ENCODE data around the gene TNFRSF14. TPM values are rescaled to one million over a fixed set of nuclear protein-coding genes. Genes with fewer than 3 reads are reported as not detected.

Gene TNFRSF14
- total RNA-seq, 2 experiments from 2014 or later, result 191 to 194 TPM

DNA sequence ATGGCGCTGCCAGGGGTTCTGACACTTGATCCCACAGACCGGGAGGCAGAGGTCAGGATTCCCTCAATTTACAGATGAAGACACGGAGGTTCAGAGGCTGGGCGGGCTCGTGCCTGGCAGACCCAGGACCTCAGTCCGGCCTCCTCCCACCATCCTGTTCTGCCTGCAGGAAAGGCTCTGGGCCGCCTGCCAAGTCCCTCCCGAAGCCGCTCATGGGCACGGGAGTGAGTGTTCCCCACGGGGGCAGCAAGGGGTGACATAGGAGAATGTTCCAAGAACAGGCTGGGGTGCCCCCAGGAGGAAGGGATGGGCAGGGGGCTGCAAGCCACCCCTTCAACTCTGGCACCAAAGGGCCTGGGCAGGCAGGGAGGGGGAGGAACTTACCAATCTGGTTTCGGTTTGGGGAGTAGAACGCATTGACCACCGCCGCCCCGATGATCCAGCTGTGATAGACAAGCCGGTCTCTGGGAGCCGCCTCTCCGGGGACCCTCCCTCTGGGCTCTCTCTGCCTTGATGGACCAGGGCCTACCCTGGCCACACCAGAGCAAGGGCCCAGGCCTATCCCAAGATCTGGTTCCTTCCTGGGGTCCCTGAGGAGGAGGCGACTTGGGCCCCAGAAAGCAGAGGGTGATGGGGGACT is 38.0 kb downstream of the TNFRSF14 start:
- no peak for ATAC-seq (ENCODE audit: poor library complexity)
- no peaks in the 10 kb centered on the region for H3K27me3 ChIP-seq (ENCODE audit: control insufficient read depth in 1 of 2, insufficient read depth in 2 of 2, low read length in 2 of 2)
- peaks cover 5% of the 10 kb centered on the region for H3K4me1 Mint-ChIP-seq (ENCODE audit: low read depth)
- peaks cover 6% of the 10 kb centered on the region for H3K36me3 ChIP-seq (ENCODE audit: insufficient read depth, low read length)
- POLR2A ChIA-PET, result interaction anchor here (0.7 kb wide), 1 partner anchor 9 kb away, joined by 3 read pairs; no protein-coding TSS in a partner anchor
- no peak overlapping the region for H3K27ac ChIP-seq (ENCODE audit: low read depth in 1 of 2, low read length in 2 of 2)
- H3K4me3 Mint-ChIP-seq, result no peak overlapping the region
- no peaks in the 10 kb centered on the region for H3K9me3 Mint-ChIP-seq
- no peaks in the 10 kb centered on the region for H3K27me3 Mint-ChIP-seq
- peaks cover 11% of the 10 kb centered on the region for H3K4me1 ChIP-seq (ENCODE audit: insufficient read depth, low read length)
- no peaks in the 10 kb centered on the region for H3K9me3 ChIP-seq (ENCODE audit: control insufficient read depth in 1 of 2, insufficient read depth in 1 of 2, low read length in 2 of 2)
- no peak overlapping the region for H3K4me3 ChIP-seq (ENCODE audit: low read length)
- no peak overlapping the region for H3K27ac Mint-ChIP-seq
- H3K36me3 Mint-ChIP-seq (ENCODE audit: low read depth), result peaks cover 6% of the 10 kb centered on the region
- intact Hi-C loops (cut with DNase I, micrococcal nuclease), result no loop called here
- peak in 2 of 14 experiments; percentile 14 to 27 for DNase-seq
- TF ChIP-seq, protein P1, sequence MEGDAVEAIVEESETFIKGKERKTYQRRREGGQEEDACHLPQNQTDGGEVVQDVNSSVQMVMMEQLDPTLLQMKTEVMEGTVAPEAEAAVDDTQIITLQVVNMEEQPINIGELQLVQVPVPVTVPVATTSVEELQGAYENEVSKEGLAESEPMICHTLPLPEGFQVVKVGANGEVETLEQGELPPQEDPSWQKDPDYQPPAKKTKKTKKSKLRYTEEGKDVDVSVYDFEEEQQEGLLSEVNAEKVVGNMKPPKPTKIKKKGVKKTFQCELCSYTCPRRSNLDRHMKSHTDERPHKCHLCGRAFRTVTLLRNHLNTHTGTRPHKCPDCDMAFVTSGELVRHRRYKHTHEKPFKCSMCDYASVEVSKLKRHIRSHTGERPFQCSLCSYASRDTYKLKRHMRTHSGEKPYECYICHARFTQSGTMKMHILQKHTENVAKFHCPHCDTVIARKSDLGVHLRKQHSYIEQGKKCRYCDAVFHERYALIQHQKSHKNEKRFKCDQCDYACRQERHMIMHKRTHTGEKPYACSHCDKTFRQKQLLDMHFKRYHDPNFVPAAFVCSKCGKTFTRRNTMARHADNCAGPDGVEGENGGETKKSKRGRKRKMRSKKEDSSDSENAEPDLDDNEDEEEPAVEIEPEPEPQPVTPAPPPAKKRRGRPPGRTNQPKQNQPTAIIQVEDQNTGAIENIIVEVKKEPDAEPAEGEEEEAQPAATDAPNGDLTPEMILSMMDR (IDR thresholded peaks at IDR 0.05), result no peak
- CTCF ChIA-PET, result no interaction called here

GRCh38 chr1:2594641-2595131 is 38.5 kb downstream of the TNFRSF14 start:
- Mint-ChIP-seq H3K36me3 (ENCODE audit: low read depth) (peaks cover 6% of the 10 kb centered on the region), H3K4me1 (ENCODE audit: low read depth) (peaks cover 5% of the 10 kb centered on the region), H3K27me3 (no peaks in the 10 kb centered on the region), H3K9me3 (no peaks in the 10 kb centered on the region), H3K27ac (no peak overlapping the region), H3K4me3 (no peak overlapping the region)
- no peak overlapping the region for H3K27ac ChIP-seq (ENCODE audit: low read depth in 1 of 2, low read length in 2 of 2)
- H3K27me3 ChIP-seq (ENCODE audit: control insufficient read depth in 1 of 2, insufficient read depth in 2 of 2, low read length in 2 of 2), result no peaks in the 10 kb centered on the region
- TF ChIP-seq, protein P1 (IDR thresholded peaks at IDR 0.05), result no peak
- peaks cover 11% of the 10 kb centered on the region for H3K4me1 ChIP-seq (ENCODE audit: insufficient read depth, low read length)
- H3K9me3 ChIP-seq (ENCODE audit: control insufficient read depth in 1 of 2, insufficient read depth in 1 of 2, low read length in 2 of 2), result no peaks in the 10 kb centered on the region
- no peak overlapping the region for H3K4me3 ChIP-seq (ENCODE audit: low read length)
- ChIA-PET POLR2A (interaction anchor here (0.7 kb wide), 1 partner anchor 10 kb away, joined by 3 read pairs; no protein-coding TSS in a partner anchor), CTCF (no interaction called here)
- intact Hi-C loops (cut with DNase I, micrococcal nuclease), result no loop called here
- peak in 2 of 14 experiments; percentile 22 to 31 for DNase-seq
- no peak for ATAC-seq (ENCODE audit: poor library complexity)
- H3K36me3 ChIP-seq (ENCODE audit: insufficient read depth, low read length), result peaks cover 1% of the 10 kb centered on the region

- Histone ChIP-seq H3K4me3 (ENCODE audit: low read length) (no peak overlapping the region), H3K27ac (ENCODE audit: low read depth in 1 of 2, low read length in 2 of 2) (no peak overlapping the region), H3K4me1 (ENCODE audit: insufficient read depth, low read length) (peaks cover 11% of the 10 kb centered on the region), H3K36me3 (ENCODE audit: insufficient read depth, low read length) (no peaks in the 10 kb centered on the region), H3K27me3 (ENCODE audit: control insufficient read depth in 1 of 2, insufficient read depth in 2 of 2, low read length in 2 of 2) (no peaks in the 10 kb centered on the region), H3K9me3 (ENCODE audit: control insufficient read depth in 1 of 2, insufficient read depth in 1 of 2, low read length in 2 of 2) (no peaks in the 10 kb centered on the region)
- H3K27ac Mint-ChIP-seq, result no peak overlapping the region
- H3K4me1 Mint-ChIP-seq (ENCODE audit: low read depth), result peaks cover 5% of the 10 kb centered on the region
- peak in 2 of 14 experiments; percentile 19 to 28 for DNase-seq
- H3K4me3 Mint-ChIP-seq, result no peak overlapping the region
- TF ChIP-seq, protein P1 (IDR thresholded peaks at IDR 0.05), result no peak
- H3K9me3 Mint-ChIP-seq, result no peaks in the 10 kb centered on the region
- no peaks in the 10 kb centered on the region for H3K27me3 Mint-ChIP-seq
- CTCF ChIA-PET, result no interaction called here
- peaks cover 2% of the 10 kb centered on the region for H3K36me3 Mint-ChIP-seq (ENCODE audit: low read depth)
- POLR2A ChIA-PET, result no interaction called here
- intact Hi-C loops (cut with DNase I, micrococcal nuclease), result no loop called here
- ATAC-seq (ENCODE audit: poor library complexity), result no peak
These were observed 39.2 kb downstream of the TNFRSF14 start for GRCh38 chr1:2595261-2595811.

Measured in CD4-positive, alpha-beta T cell (primary cell).